Osteocyte (in vitro differentiated cells): ENCODE data around the gene MR1. TPM values are rescaled to one million over a fixed set of nuclear protein-coding genes. Genes with fewer than 3 reads are reported as not detected.

Source experiments
- DNase-seq: peaks from one replicate; pipeline ENCODE4 v3.0.0; 2021; ENCODE audit warnings: mixed read lengths; ENCODE audit not compliant: unreplicated experiment; ENCODE audit errors: extremely low spot score
- H3K27ac Mint-ChIP-seq: one replicate; pipeline ENCODE4 v1.8.0; 2021; ENCODE audit warnings: mild to moderate bottlenecking, mixed read lengths; ENCODE audit not compliant: unreplicated experiment
- H3K27me3 Mint-ChIP-seq: one replicate; pipeline ENCODE4 v1.8.0; 2021; ENCODE audit warnings: mixed read lengths; ENCODE audit not compliant: unreplicated experiment
- H3K36me3 Mint-ChIP-seq: one replicate; pipeline ENCODE4 v1.8.0; 2021; ENCODE audit warnings: mixed read lengths; ENCODE audit not compliant: unreplicated experiment
- H3K4me1 Mint-ChIP-seq: one replicate; pipeline ENCODE4 v1.8.0; 2021; ENCODE audit warnings: mixed read lengths; ENCODE audit not compliant: unreplicated experiment
- H3K4me3 Mint-ChIP-seq: one replicate; pipeline ENCODE4 v1.8.0; 2021; ENCODE audit warnings: mild to moderate bottlenecking, moderate library complexity, mixed read lengths; ENCODE audit not compliant: unreplicated experiment
- H3K9me3 Mint-ChIP-seq: one replicate; pipeline ENCODE4 v1.8.0; 2021; ENCODE audit warnings: mixed read lengths; ENCODE audit not compliant: unreplicated experiment
- total RNA-seq: library from RNA; stranded (reverse); gene quantifications from 2 replicates; pipeline ENCODE4 v1.2.1, GENCODE V29; 2021
- TF ChIP-seq, protein P1 (sequence below): fragments of 200-600 bp; sonication (generic); IDR thresholded peaks from 2 replicates; pipeline ENCODE4 v1.5.0; 2021; ENCODE audit warnings: antibody characterized with exemption, mild to moderate bottlenecking, moderate library complexity

MR1 gene
- total RNA-seq, 1 donor from 2014 or later = 4.3 TPM

GRCh38 chr1:181036107-181036836 lies 2.5 kb downstream of the MR1 start:
- no peaks in the 10 kb centered on the region for H3K27me3 Mint-ChIP-seq
- H3K9me3 Mint-ChIP-seq = no peaks in the 10 kb centered on the region
- no peaks in the 10 kb centered on the region for H3K36me3 Mint-ChIP-seq
- H3K4me3 Mint-ChIP-seq = no peak overlapping the region
- TF ChIP-seq, protein P1, sequence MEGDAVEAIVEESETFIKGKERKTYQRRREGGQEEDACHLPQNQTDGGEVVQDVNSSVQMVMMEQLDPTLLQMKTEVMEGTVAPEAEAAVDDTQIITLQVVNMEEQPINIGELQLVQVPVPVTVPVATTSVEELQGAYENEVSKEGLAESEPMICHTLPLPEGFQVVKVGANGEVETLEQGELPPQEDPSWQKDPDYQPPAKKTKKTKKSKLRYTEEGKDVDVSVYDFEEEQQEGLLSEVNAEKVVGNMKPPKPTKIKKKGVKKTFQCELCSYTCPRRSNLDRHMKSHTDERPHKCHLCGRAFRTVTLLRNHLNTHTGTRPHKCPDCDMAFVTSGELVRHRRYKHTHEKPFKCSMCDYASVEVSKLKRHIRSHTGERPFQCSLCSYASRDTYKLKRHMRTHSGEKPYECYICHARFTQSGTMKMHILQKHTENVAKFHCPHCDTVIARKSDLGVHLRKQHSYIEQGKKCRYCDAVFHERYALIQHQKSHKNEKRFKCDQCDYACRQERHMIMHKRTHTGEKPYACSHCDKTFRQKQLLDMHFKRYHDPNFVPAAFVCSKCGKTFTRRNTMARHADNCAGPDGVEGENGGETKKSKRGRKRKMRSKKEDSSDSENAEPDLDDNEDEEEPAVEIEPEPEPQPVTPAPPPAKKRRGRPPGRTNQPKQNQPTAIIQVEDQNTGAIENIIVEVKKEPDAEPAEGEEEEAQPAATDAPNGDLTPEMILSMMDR = no peak
- DNase-seq = no peak
- H3K4me1 Mint-ChIP-seq = peaks cover 18% of the 10 kb centered on the region
- H3K27ac Mint-ChIP-seq = no peak overlapping the region

DNA sequence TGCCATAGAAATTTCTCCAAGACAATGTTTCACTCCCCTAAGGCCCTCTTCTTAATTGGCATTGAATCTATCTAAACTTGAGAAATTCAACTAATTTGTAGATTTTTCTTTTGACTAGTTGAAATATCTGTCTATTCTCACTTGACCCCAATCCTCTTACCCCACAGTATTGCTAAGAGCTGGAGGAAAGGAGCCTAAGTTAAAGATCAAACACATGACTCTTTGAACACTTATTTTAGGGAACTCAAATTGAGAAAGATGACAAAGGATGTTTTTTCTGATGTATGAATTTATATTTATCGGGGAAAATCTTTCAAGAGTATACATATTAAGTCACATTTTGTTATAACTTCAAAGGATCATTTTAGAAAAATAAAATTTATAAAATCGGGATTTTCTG lies 3.6 kb downstream of the MR1 start:
- peaks cover 25% of the 10 kb centered on the region for H3K4me1 Mint-ChIP-seq
- H3K27me3 Mint-ChIP-seq = no peaks in the 10 kb centered on the region
- H3K9me3 Mint-ChIP-seq = no peaks in the 10 kb centered on the region
- no peak for DNase-seq
- no peaks in the 10 kb centered on the region for H3K36me3 Mint-ChIP-seq
- TF ChIP-seq, protein P1 = no peak
- no peak overlapping the region for H3K27ac Mint-ChIP-seq
- H3K4me3 Mint-ChIP-seq = no peak overlapping the region

- no peak for DNase-seq
- TF ChIP-seq, protein P1 = peak; percentile 73
- H3K27me3 Mint-ChIP-seq = no peaks in the 10 kb centered on the region
- H3K4me3 Mint-ChIP-seq = no peak overlapping the region
- H3K36me3 Mint-ChIP-seq = no peaks in the 10 kb centered on the region
- H3K9me3 Mint-ChIP-seq = no peaks in the 10 kb centered on the region
- no peak overlapping the region for H3K27ac Mint-ChIP-seq
- H3K4me1 Mint-ChIP-seq = peaks cover 21% of the 10 kb centered on the region
These were observed 4.7 kb downstream of the MR1 start for GRCh38 chr1:181038399-181038873.

- H3K27me3 Mint-ChIP-seq = no peaks in the 10 kb centered on the region
- H3K4me1 Mint-ChIP-seq = peaks cover 14% of the 10 kb centered on the region
- H3K9me3 Mint-ChIP-seq = no peaks in the 10 kb centered on the region
- H3K36me3 Mint-ChIP-seq = no peaks in the 10 kb centered on the region
- TF ChIP-seq, protein P1 = no peak
- H3K4me3 Mint-ChIP-seq = no peak overlapping the region
- no peak for DNase-seq
- H3K27ac Mint-ChIP-seq = no peak overlapping the region
These were observed 6.6 kb downstream of the MR1 start for GRCh38 chr1:181040284-181040865.

DNA sequence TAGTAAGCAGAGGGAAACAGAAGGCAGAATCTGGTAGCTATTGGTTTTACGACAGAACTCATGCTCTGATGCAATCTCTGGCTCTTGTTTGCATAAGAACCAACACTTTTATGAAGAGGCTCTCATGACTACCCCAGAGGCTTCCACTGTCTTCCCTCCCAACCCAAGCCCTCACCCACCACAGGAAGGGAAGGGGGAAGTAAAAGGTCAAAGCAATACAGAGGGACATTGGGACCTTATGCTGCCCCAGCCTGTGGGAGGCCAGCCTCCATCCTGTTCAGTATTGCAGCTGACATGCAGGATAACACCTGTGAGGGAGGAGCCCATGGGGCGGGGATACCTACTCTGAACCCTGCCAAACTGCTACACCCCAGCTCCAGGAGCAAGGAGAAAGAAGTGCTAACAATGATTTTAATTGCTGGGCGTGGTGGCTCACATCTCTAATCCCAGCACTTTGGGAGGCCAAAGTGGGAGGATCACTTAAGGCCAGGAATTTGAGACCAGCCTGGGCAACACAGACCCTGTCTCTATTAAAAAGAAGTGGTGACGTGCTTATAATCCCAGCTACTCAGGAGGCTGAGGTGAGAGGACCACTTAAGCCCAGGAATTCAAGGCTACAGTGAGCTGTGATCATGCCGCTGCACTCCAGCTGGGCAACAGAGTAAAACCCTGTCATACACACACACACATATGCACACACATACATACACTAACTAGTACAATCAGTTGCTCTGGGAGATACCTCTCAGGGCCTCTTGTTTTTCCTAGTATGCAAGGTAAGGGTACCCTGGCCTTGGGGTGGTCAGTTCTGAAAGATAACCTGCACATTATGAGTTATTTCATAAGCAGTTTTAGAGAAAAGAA lies 9.5 kb downstream of the MR1 start:
- Mint-ChIP-seq H3K27me3 (no peaks in the 10 kb centered on the region), H3K9me3 (no peaks in the 10 kb centered on the region), H3K4me3 (no peak overlapping the region), H3K4me1 (peaks cover 14% of the 10 kb centered on the region), H3K36me3 (no peaks in the 10 kb centered on the region), H3K27ac (no peak overlapping the region)
- TF ChIP-seq, protein P1 = no peak
- DNase-seq = no peak
